GM12872 (cell line): Measurements from ENCODE around the gene PMFBP1.

Source experiments
- CTCF ChIP-seq: IDR thresholded peaks from 3 replicates; pipeline ENCODE4 v1.5.1; 2011; ENCODE audit warnings: low read depth, mild to moderate bottlenecking, low read length, moderate library complexity; ENCODE audit not compliant: insufficient read depth

Gene PMFBP1

GRCh38 chr16:72198771-72199201 lies 26.8 kb upstream of the PMFBP1 start:
- no peak for TF ChIP-seq CTCF

GRCh38 chr16:72198021-72198711 lies 26.2 kb upstream of the PMFBP1 start:
- TF ChIP-seq CTCF: no peak

- no peak for TF ChIP-seq CTCF
Observed at GRCh38 chr16:72197545-72197944, 25.6 kb upstream of the PMFBP1 start.

- TF ChIP-seq CTCF: 0 out of 3 replicates have a peak, but pooled peaks have one; percentile 8
Observed at GRCh38 chr16:72195609-72196008, 23.7 kb upstream of the PMFBP1 start.

GRCh38 chr16:72191551-72191950 lies 19.6 kb upstream of the PMFBP1 start:
- TF ChIP-seq CTCF: no peak

- no peak for TF ChIP-seq CTCF
Observed at GRCh38 chr16:72189865-72190371, 18.0 kb upstream of the PMFBP1 start.

- no peak for TF ChIP-seq CTCF
Observed at GRCh38 chr16:72188541-72188940, 16.6 kb upstream of the PMFBP1 start.

GRCh38 chr16:72187551-72187950 lies 15.6 kb upstream of the PMFBP1 start:
- TF ChIP-seq CTCF: no peak
